ENCODE results near the gene CHSY1. TPM values are rescaled to one million over a fixed set of nuclear protein-coding genes. Genes with fewer than 3 reads are reported as not detected.

The CHSY1 gene
- total and polyA plus RNA-seq, 5 donors, result 11.9 to 44.7 (median 27.0) TPM

GRCh38 chr15:101158166-101159095 is 93.4 kb downstream of the CHSY1 start:
- ATAC-seq (peak in 1 of 2 donors; percentile 3), DNase-seq (no peak)
- no peaks in the 10 kb centered on the region for H3K9me3 ChIP-seq (ENCODE audit: control insufficient read depth, low read length)
- H3K27me3 ChIP-seq (ENCODE audit: control insufficient read depth, insufficient read depth), result no peaks in the 10 kb centered on the region
- H3K4me1 ChIP-seq (ENCODE audit: control insufficient read depth, insufficient read depth, low read length), result peaks cover 2% of the 10 kb centered on the region
- H3K4me3 ChIP-seq (ENCODE audit: low read length), result no peak overlapping the region
- H3K27ac ChIP-seq (ENCODE audit: low read length), result no peak overlapping the region
- intact Hi-C loops (cut with DNase I), result no loop called here
- 92% methylated on average over 30 of the region's 30 CpGs for WGBS

DNA sequence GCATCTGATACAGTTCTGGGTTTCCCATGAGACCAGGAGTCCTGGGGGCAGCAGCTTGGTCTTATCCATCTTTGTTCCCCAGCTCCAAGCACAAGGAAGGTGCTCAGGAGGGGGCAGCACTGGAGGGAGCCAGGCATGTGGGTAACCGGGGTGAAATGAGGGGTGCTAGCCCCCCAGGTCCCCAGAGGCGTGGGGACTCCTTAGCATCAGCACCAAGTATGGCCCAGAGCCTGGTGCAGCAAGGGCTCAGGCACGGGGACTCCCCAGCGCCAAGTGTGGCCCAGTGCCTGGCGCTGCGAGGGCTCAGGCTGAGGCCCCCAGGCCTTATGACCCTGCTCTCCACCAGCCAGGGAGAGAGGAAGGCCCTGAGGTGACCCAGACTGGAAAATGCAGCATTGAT is 94.1 kb downstream of the CHSY1 start:
- ATAC-seq, result no peak
- H3K4me1 ChIP-seq (ENCODE audit: control insufficient read depth, insufficient read depth, low read length), result no peaks in the 10 kb centered on the region
- DNase-seq, result no peak
- no peak overlapping the region for H3K4me3 ChIP-seq (ENCODE audit: low read length)
- intact Hi-C loops (cut with DNase I), result no loop called here
- no peaks in the 10 kb centered on the region for H3K27me3 ChIP-seq (ENCODE audit: control insufficient read depth, insufficient read depth)
- 98% methylated on average over 6 of the region's 6 CpGs for WGBS
- no peak overlapping the region for H3K27ac ChIP-seq (ENCODE audit: low read length)
- H3K9me3 ChIP-seq (ENCODE audit: control insufficient read depth, low read length), result no peaks in the 10 kb centered on the region

GRCh38 chr15:101156509-101157159 is 95.2 kb downstream of the CHSY1 start:
- H3K9me3 ChIP-seq (ENCODE audit: control insufficient read depth, low read length), result no peaks in the 10 kb centered on the region
- WGBS, result 90% methylated on average over 21 of the region's 21 CpGs
- H3K27me3 ChIP-seq (ENCODE audit: control insufficient read depth, insufficient read depth), result no peaks in the 10 kb centered on the region
- intact Hi-C loops (cut with DNase I), result no loop called here
- H3K4me1 ChIP-seq (ENCODE audit: control insufficient read depth, insufficient read depth, low read length), result no peaks in the 10 kb centered on the region
- H3K4me3 ChIP-seq (ENCODE audit: low read length), result no peak overlapping the region
- H3K27ac ChIP-seq (ENCODE audit: low read length), result no peak overlapping the region
- ATAC-seq, result no peak
- no peak for DNase-seq

- Histone ChIP-seq H3K27me3 (ENCODE audit: control insufficient read depth, insufficient read depth) (no peaks in the 10 kb centered on the region), H3K9me3 (ENCODE audit: control insufficient read depth, low read length) (no peaks in the 10 kb centered on the region), H3K27ac (ENCODE audit: low read length) (no peak overlapping the region), H3K4me1 (ENCODE audit: control insufficient read depth, insufficient read depth, low read length) (no peaks in the 10 kb centered on the region), H3K4me3 (ENCODE audit: low read length) (no peak overlapping the region)
- ATAC-seq (no peak), DNase-seq (no peak)
- intact Hi-C loops (cut with DNase I), result no loop called here
- WGBS, result 86% methylated on average over 6 of the region's 6 CpGs
Measured at GRCh38 chr15:101156061-101156460, 95.8 kb downstream of the CHSY1 start.

DNA sequence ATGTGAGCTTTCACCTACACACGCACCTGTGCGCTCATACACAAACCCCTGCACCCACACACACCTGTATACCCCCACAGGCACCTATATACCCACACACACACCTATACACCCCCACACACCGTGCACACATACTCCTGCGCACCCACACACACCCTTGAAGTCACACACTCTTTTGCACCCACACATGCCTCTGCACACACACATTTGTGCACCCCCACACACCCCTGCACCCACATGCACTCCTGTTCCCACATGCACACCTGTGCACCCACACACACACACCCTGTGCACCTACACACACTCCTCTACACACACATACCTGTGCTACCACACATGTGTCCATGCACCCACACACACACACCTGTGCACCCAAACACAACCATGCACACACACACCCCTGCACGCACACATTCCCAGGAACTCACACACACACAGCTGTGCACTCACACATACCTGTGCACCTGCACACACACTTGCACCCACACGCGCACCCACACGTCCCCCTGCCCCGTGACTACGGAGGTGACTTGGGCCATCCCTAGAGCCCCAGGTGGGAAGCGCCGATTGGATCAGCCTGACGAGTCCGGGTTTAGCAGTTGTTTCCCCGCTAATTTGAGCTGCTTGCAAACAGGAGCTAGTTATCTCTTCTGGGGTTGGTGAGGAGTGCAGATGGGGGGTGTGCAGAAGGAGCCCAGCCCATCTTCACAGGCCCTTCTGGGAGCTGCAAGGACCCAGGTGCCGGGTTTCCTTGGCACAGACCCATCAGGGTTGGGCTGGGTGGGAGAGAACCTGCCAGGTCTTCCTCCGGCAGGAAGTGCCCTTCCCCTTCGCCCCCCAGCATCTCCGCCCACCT is 97.8 kb downstream of the CHSY1 start:
- 93% methylated on average over 19 of the region's 19 CpGs for WGBS
- Histone ChIP-seq H3K27me3 (ENCODE audit: control insufficient read depth, insufficient read depth) (no peaks in the 10 kb centered on the region), H3K4me3 (ENCODE audit: low read length) (no peak overlapping the region), H3K4me1 (ENCODE audit: control insufficient read depth, insufficient read depth, low read length) (peaks cover 4% of the 10 kb centered on the region), H3K27ac (ENCODE audit: low read length) (no peak overlapping the region), H3K9me3 (ENCODE audit: control insufficient read depth, low read length) (no peaks in the 10 kb centered on the region)
- intact Hi-C loops (cut with DNase I), result no loop called here
- ATAC-seq (no peak), DNase-seq (no peak)

DNA sequence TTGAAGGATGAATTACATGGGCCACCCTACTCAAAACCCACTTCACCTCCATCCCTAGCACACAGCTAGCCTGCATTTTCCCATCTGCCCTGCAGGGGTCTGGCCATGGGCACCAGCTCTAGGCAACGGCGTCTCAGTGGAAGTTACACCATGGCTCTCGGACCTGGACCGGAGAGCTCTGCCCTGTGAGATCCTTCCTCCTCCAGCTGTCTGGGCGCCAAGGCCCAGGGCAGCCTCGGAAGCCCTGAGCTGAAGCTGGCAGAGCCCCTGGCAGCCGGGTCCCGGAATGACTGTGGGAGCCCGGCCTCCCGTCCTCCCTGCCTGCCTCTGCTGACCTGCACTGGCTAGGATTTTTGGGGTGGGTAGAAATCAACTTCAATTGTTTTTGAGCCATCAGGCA is 98.9 kb downstream of the CHSY1 start:
- Histone ChIP-seq H3K4me1 (ENCODE audit: control insufficient read depth, insufficient read depth, low read length) (peaks cover 8% of the 10 kb centered on the region), H3K27ac (ENCODE audit: low read length) (no peak overlapping the region), H3K4me3 (ENCODE audit: low read length) (no peak overlapping the region), H3K9me3 (ENCODE audit: control insufficient read depth, low read length) (no peaks in the 10 kb centered on the region), H3K27me3 (ENCODE audit: control insufficient read depth, insufficient read depth) (no peaks in the 10 kb centered on the region)
- ATAC-seq (no peak), DNase-seq (peak in 1 of 3 donors; percentile 43)
- WGBS, result 93% methylated on average over 10 of the region's 10 CpGs
- intact Hi-C loops (cut with DNase I), result no loop called here

DNA sequence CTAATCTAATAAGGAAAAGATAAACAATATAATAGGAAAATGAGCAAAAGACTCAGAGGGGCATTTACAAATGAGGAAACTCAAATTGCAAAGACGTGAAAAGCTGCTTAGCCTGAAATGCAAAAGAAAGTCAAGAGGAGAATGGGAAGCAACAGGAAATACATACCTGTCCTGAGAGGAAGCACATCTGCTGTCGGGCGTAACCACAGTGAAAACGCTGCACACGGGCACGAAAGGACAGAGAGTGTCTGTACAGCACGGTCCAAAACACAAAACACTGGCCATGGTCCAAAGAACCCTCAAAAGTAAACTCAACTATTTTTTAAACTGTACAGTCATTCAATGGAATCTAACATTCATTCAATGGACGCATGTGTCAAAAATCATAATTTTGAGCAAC is 100.6 kb downstream of the CHSY1 start:
- peaks cover 8% of the 10 kb centered on the region for H3K4me1 ChIP-seq (ENCODE audit: control insufficient read depth, insufficient read depth, low read length)
- no peak for DNase-seq
- no peaks in the 10 kb centered on the region for H3K9me3 ChIP-seq (ENCODE audit: control insufficient read depth, low read length)
- no peak for ATAC-seq
- no peak overlapping the region for H3K4me3 ChIP-seq (ENCODE audit: low read length)
- H3K27me3 ChIP-seq (ENCODE audit: control insufficient read depth, insufficient read depth), result no peaks in the 10 kb centered on the region
- 76% methylated on average over 8 of the region's 8 CpGs for WGBS
- intact Hi-C loops (cut with DNase I), result no loop called here
- H3K27ac ChIP-seq (ENCODE audit: low read length), result no peak overlapping the region

DNA sequence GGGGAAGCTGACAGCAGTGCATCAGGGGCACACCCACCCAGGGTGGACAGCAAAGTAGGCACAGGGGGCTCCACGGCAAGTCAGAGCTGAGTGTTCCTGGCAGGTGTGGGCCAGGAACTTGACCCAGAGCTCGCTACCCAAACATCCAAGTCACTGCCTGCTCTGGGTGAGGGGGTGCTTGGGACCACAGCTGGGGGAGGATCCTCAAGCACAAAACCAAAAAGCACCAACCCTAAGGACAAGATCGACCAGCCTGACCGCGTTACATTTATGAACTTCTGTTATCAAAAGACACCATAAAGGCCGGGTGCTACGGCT is 101.2 kb downstream of the CHSY1 start:
- no peak overlapping the region for H3K27ac ChIP-seq (ENCODE audit: low read length)
- ATAC-seq, result no peak
- H3K4me3 ChIP-seq (ENCODE audit: low read length), result no peak overlapping the region
- no peaks in the 10 kb centered on the region for H3K9me3 ChIP-seq (ENCODE audit: control insufficient read depth, low read length)
- no peak for DNase-seq
- H3K4me1 ChIP-seq (ENCODE audit: control insufficient read depth, insufficient read depth, low read length), result peaks cover 8% of the 10 kb centered on the region
- 95% methylated on average over 7 of the region's 7 CpGs for WGBS
- no peaks in the 10 kb centered on the region for H3K27me3 ChIP-seq (ENCODE audit: control insufficient read depth, insufficient read depth)
- intact Hi-C loops (cut with DNase I), result no loop called here

DNA sequence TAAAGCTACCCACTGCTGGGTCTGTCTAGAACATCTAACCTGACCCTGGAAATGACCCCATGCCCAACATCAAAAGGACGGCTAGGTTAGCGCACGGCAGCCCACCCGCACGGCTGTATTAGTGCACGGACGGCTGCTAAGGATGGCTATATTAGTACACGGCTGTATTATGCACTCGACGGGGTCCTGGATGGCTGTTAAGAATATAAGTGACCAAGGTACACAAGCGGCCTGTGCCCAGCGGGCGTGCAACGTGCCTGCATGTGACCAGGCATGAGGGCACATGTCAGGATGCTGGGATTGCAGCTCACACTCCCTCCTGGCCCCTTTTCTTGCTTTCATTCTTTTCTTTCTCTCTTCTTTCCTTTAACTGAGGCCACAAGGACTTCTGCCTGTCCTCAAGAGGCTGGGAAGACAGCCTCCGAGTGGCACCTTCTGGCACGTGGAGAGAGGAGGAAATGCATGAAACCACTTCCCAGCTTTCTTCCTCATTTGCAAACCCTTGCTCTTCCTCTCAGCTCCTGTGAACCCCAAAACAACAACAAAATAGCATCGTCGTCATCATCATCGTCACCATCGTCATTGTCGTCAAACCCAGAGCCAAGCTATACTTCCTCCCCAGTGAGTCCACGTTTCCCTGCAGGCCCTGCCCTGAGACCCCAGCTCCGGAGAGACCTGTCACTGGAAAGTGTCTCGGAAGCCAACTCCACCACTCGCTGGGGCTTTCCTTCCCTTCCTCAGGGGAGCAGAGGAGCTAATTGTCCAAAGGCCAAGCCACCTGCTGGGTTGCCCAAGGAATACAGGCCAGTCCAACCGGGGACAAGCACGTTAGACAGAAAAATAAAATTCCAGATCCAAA is 101.8 kb downstream of the CHSY1 start:
- H3K27me3 ChIP-seq (ENCODE audit: control insufficient read depth, insufficient read depth), result no peaks in the 10 kb centered on the region
- 82% methylated on average over 27 of the region's 27 CpGs for WGBS
- H3K27ac ChIP-seq (ENCODE audit: low read length), result no peak overlapping the region
- H3K4me3 ChIP-seq (ENCODE audit: low read length), result no peak overlapping the region
- peaks cover 8% of the 10 kb centered on the region for H3K4me1 ChIP-seq (ENCODE audit: control insufficient read depth, insufficient read depth, low read length)
- DNase-seq (peak in 1 of 3 donors; percentile 52), ATAC-seq (no peak)
- H3K9me3 ChIP-seq (ENCODE audit: control insufficient read depth, low read length), result no peaks in the 10 kb centered on the region
- intact Hi-C loops (cut with DNase I), result no loop called here

DNA sequence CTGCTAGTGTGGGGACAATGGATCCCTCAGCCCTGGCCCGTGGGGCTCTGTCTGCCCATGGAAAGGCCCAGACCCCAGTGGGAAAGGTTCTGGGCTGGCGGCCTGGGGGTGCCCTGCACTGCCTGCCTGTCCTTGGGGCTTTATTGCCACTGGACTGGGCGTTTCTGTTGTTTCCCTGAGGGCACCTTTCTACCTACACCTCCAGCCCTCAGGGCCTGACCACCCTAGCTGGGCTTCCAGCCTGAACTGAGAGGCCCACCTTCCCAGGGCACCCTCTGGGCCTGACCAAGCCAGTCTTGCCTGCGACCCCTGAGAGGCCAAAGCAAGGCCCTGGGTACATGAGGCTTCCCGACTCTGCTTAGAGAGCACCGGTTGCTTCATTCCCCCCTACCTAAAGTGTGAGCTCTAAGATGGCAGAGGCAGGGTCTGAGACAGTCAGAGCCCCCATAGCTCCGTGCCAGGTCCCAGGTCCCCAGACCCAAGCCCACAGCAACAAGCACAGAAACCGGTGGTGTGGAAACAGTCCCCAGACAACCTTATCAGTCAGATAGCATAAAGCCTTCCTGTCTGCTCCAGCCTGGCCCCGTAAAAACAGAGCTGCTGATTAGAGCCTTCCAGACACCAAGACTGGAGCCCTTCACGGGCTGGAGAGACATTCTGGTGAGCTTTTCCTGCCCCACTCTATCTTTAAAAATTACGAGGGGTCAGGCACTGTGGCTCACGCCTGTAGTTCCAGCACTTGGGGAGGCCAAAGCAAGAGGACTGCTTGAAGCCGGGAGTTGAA is 102.8 kb downstream of the CHSY1 start:
- Histone ChIP-seq H3K9me3 (ENCODE audit: control insufficient read depth, low read length) (no peaks in the 10 kb centered on the region), H3K4me3 (ENCODE audit: low read length) (no peak overlapping the region), H3K27me3 (ENCODE audit: control insufficient read depth, insufficient read depth) (no peaks in the 10 kb centered on the region), H3K4me1 (ENCODE audit: control insufficient read depth, insufficient read depth, low read length) (peaks cover 8% of the 10 kb centered on the region), H3K27ac (ENCODE audit: low read length) (no peak overlapping the region)
- intact Hi-C loops (cut with DNase I), result no loop called here
- WGBS, result 44% methylated on average over 13 of the region's 13 CpGs
- DNase-seq (peak in 2 of 3 donors; percentile 52 to 76), ATAC-seq (peak; percentile 85 to 91)
